ENCODE data around the gene PCDHGB1.
A peak's percentile ranks its signal among the peaks of the same experiment; 100 is the strongest.

The PCDHGB1 gene

DNA sequence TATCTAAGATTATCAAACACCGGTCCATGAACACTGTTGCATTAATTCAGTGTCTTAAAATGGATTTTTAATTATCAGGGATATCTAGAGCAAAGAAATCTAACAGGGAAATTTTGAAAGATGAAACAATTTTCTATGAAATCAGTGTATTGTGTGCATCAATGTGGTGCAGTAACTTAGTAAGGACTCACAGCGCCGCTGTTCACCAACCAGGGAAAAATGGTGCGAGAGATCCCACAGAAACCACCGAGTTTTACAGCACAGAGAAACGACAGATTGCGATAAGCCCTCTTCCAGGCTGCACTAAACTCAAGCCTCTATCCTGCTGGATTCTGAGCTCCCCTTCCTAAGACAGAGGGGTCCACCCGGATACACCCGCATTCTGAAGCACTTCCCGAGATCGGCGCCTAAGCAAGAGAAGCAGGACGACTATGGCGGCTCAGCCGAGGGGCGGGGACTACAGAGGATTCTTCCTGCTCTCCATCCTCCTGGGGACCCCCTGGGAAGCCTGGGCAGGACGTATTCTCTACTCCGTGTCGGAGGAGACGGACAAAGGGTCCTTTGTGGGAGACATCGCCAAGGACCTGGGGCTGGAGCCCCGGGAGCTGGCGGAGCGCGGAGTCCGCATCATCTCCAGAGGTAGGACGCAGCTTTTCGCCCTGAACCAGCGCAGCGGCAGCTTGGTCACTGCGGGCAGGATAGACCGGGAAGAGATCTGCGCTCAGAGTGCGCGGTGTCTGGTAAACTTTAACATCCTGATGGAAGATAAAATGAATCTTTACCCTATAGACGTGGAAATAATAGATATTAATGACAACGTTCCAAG is 32.8 kb downstream of the PCDHGB1 start, which contains the start of gene PCDHGA7:
Gene PCDHGA7 (plus strand): TSS at position 274 of the 826 bp plus-strand sequence. CDS start 158 bp downstream, at position 432.
- no peak for TF ChIP-seq ZBTB11 (tag by site-specific recombination; conservative IDR thresholded peaks at IDR 0.05; ENCODE audit: low read depth)
- no peak for TF ChIP-seq ZNF521 (tag by site-specific recombination; IDR thresholded peaks at IDR 0.05)
- no peak for TF ChIP-seq ZNF791 (tag by site-specific recombination; IDR thresholded peaks at IDR 0.05)
- TF ChIP-seq, protein P1, sequence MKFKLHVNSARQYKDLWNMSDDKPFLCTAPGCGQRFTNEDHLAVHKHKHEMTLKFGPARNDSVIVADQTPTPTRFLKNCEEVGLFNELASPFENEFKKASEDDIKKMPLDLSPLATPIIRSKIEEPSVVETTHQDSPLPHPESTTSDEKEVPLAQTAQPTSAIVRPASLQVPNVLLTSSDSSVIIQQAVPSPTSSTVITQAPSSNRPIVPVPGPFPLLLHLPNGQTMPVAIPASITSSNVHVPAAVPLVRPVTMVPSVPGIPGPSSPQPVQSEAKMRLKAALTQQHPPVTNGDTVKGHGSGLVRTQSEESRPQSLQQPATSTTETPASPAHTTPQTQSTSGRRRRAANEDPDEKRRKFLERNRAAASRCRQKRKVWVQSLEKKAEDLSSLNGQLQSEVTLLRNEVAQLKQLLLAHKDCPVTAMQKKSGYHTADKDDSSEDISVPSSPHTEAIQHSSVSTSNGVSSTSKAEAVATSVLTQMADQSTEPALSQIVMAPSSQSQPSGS (tag by site-specific recombination; IDR thresholded peaks at IDR 0.05; ENCODE audit: low read depth) = no peak
- no peak for TF ChIP-seq ZNF292 (tag by site-specific recombination; IDR thresholded peaks at IDR 0.05; ENCODE audit: borderline replicate concordance, low read depth)
- no peak for TF ChIP-seq OSR2 (tag by site-specific recombination; IDR thresholded peaks at IDR 0.05)
- TF ChIP-seq, protein P2, sequence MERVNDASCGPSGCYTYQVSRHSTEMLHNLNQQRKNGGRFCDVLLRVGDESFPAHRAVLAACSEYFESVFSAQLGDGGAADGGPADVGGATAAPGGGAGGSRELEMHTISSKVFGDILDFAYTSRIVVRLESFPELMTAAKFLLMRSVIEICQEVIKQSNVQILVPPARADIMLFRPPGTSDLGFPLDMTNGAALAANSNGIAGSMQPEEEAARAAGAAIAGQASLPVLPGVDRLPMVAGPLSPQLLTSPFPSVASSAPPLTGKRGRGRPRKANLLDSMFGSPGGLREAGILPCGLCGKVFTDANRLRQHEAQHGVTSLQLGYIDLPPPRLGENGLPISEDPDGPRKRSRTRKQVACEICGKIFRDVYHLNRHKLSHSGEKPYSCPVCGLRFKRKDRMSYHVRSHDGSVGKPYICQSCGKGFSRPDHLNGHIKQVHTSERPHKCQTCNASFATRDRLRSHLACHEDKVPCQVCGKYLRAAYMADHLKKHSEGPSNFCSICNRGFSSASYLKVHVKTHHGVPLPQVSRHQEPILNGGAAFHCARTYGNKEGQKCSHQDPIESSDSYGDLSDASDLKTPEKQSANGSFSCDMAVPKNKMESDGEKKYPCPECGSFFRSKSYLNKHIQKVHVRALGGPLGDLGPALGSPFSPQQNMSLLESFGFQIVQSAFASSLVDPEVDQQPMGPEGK (tag by site-specific recombination; IDR thresholded peaks at IDR 0.05) = no peak
- TF ChIP-seq ZNF707 (tag by site-specific recombination; IDR thresholded peaks at IDR 0.05) = no peak
- no peak for TF ChIP-seq ZNF311 (tag by site-specific recombination; IDR thresholded peaks at IDR 0.05; ENCODE audit: borderline replicate concordance)
- no peak for TF ChIP-seq ZNF10 (tag by site-specific recombination; IDR thresholded peaks at IDR 0.05)
- TF ChIP-seq ZBTB17 (tag by site-specific recombination; IDR thresholded peaks at IDR 0.05) = no peak
- TF ChIP-seq ZNF776 (tag by site-specific recombination; IDR thresholded peaks at IDR 0.05; ENCODE audit: borderline replicate concordance) = no peak
- TF ChIP-seq, protein P3, sequence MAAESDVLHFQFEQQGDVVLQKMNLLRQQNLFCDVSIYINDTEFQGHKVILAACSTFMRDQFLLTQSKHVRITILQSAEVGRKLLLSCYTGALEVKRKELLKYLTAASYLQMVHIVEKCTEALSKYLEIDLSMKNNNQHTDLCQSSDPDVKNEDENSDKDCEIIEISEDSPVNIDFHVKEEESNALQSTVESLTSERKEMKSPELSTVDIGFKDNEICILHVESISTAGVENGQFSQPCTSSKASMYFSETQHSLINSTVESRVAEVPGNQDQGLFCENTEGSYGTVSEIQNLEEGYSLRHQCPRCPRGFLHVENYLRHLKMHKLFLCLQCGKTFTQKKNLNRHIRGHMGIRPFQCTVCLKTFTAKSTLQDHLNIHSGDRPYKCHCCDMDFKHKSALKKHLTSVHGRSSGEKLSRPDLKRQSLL (tag by site-specific recombination; IDR thresholded peaks at IDR 0.05) = no peak
- TF ChIP-seq ZBTB10 (tag by site-specific recombination; IDR thresholded peaks at IDR 0.05) = no peak
- no peak for TF ChIP-seq ZNF660 (tag by site-specific recombination; IDR thresholded peaks at IDR 0.05)
- TF ChIP-seq ZNF629 (tag by site-specific recombination; IDR thresholded peaks at IDR 0.05) = no peak
- TF ChIP-seq, protein P4, sequence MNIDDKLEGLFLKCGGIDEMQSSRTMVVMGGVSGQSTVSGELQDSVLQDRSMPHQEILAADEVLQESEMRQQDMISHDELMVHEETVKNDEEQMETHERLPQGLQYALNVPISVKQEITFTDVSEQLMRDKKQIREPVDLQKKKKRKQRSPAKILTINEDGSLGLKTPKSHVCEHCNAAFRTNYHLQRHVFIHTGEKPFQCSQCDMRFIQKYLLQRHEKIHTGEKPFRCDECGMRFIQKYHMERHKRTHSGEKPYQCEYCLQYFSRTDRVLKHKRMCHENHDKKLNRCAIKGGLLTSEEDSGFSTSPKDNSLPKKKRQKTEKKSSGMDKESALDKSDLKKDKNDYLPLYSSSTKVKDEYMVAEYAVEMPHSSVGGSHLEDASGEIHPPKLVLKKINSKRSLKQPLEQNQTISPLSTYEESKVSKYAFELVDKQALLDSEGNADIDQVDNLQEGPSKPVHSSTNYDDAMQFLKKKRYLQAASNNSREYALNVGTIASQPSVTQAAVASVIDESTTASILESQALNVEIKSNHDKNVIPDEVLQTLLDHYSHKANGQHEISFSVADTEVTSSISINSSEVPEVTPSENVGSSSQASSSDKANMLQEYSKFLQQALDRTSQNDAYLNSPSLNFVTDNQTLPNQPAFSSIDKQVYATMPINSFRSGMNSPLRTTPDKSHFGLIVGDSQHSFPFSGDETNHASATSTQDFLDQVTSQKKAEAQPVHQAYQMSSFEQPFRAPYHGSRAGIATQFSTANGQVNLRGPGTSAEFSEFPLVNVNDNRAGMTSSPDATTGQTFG (tag by site-specific recombination; IDR thresholded peaks at IDR 0.05; ENCODE audit: borderline replicate concordance) = no peak
- H3K36me3 ChIP-seq (ENCODE audit: control insufficient read depth in 2 of 2, insufficient read depth in 1 of 2, low read length in 2 of 2) = no peaks in the 10 kb centered on the region
- no peaks in the 10 kb centered on the region for H3K4me1 ChIP-seq (ENCODE audit: control insufficient read depth, insufficient read depth, low read length)
- ChIA-PET CTCF (interaction anchor here (0.6 to 1.7 kb wide), 11 partner anchors 9 to 513 kb away, joined by 3 to 8 read pairs (median 4); partner anchors contain the start of genes PCDHGA3, PCDHGA8 and PCDHGB5), POLR2A (no interaction called here)
- H3K9me3 ChIP-seq (ENCODE audit: control insufficient read depth, insufficient read depth, low read depth, low read length) = no peaks in the 10 kb centered on the region
- H3K27ac ChIP-seq (ENCODE audit: extremely low read depth, low read depth, low read length) = no peak within 1 kb of the TSS
- peak within 1 kb of the TSS; percentile 40 for H3K4me3 ChIP-seq (ENCODE audit: low read depth, low read length)
